Right lobe of liver (tissue), 4 donors: ENCODE results near the gene CHCHD1.

Experiments
- CTCF ChIP-seq, 4 donors: fragments of 200-600 bp in 3 of 4; fragments of 450-650 bp in 1 of 4; IDR thresholded peaks; one replicate each; pipeline versions ENCODE4 v1.5.1 to v1.8.0; 2016 to 2022; ENCODE audit warnings: antibody characterized with exemption in 4 of 4, mild to moderate bottlenecking in 2 of 4
- POLR2A ChIP-seq: fragments of 450-650 bp; IDR thresholded peaks from one replicate; pipeline ENCODE4 v1.6.1; 2017; ENCODE audit warnings: antibody characterized with exemption, mild to moderate bottlenecking
- donor health status: DM: no; HTN: no; CAD: no.
- donor health status: DM: no; HTN: no; CAD: no.
- donor health status: DM: no; HTN: yes; CAD: no.

- TF ChIP-seq POLR2A (no peak), CTCF (IDR thresholded peaks at IDR 0.05) (no peak)
These were observed 17.2 kb downstream of the CHCHD1 start for GRCh38 chr10:73798927-73799560.
